Testis (tissue), 2 donors: ENCODE results near the gene SERBP1.

Experiments used
- CTCF ChIP-seq, 3 experiments: fragments of 450-650 bp in 2 of 3; fragments of 200-600 bp in 1 of 3; sonication (generic) in 1 of 3; IDR thresholded peaks; one replicate each; pipeline ENCODE4 v1.5.1; 2016 to 2019; ENCODE audit warnings: antibody characterized with exemption in 3 of 3, mild to moderate bottlenecking in 2 of 3, moderate library complexity in 1 of 3
- POLR2A ChIP-seq: fragments of 450-650 bp; IDR thresholded peaks from one replicate; pipeline ENCODE4 v1.6.1; 2017; ENCODE audit warnings: antibody characterized with exemption, mild to moderate bottlenecking, moderate library complexity

GRCh38 chr1:67431156-67431765 is 1.1 kb upstream of the SERBP1 start:
- no peak for TF ChIP-seq CTCF (IDR thresholded peaks at IDR 0.05)
- no peak for TF ChIP-seq POLR2A
